Pancreas (tissue), 10 donors: Measurements from ENCODE around the gene NPR3. TPM values are rescaled to one million over a fixed set of nuclear protein-coding genes. Genes with fewer than 3 reads are reported as not detected.

ENCODE experiments used
- ATAC-seq, 4 donors: fragments of 200-7000 bp; cut with Tn5 transposase; one replicate each; pipeline versions ENCODE4 v1.8.0 to v1.9.1; 2020; ENCODE audit warnings: mild to moderate bottlenecking in 4 of 4, moderate library complexity in 4 of 4
- DNase-seq, 6 donors: peaks; one replicate each; pipeline ENCODE4 v3.0.0-alpha.2; 2020
- FAIRE-seq: peaks from 2 replicates; lab custom pipeline; 2012; peaks lifted over from hg19 to GRCh38; lab: Jason Lieb, UNC
- H3K27ac ChIP-seq, 4 donors: fragments of 200-600 bp; sonication (generic); 1 replicate in 3 of 4; 2 replicates in 1 of 4; pipeline versions ENCODE4 v1.5.0 to v1.8.0; 2020
- H3K27me3 ChIP-seq, 4 donors: fragments of 200-600 bp; one replicate each; pipeline ENCODE4 v1.8.0; 2021
- H3K36me3 ChIP-seq, 3 donors: fragments of 200-600 bp; sonication (generic) in 1 of 3; one replicate each; pipeline versions ENCODE4 v1.5.0 to v1.8.0; 2020 to 2021
- H3K4me1 ChIP-seq, 3 donors: fragments of 200-600 bp; one replicate each; pipeline ENCODE4 v1.8.0; 2021
- H3K4me3 ChIP-seq, 4 donors: fragments of 200-600 bp; sonication (generic) in 2 of 4; one replicate each; pipeline versions ENCODE4 v1.5.0 to v1.8.0; 2020 to 2021
- H3K9me3 ChIP-seq, 4 donors: fragments of 200-600 bp; one replicate each; pipeline ENCODE4 v1.8.0; 2021
- WGBS, 2 donors: extraction: QIAGEN DNeasy Blood & Tissue Kit; methylation state at CpG; one replicate each; pipeline ENCODE4 v1.1.7; 2013; 5-methylcytosine and 5-hydroxymethylcytosine counted together
- intact Hi-C, 3 donors: fragments of 100-400 bp; cut with DNase I; formaldehyde crosslinking; loops; one replicate each; pipeline versions ENCODE4 v1.11.1 to v1.14.2; 2022
- polyA plus RNA-seq, 2 donors: library from polyadenylated mRNA; stranded (reverse); fragments of 200-250 nt; gene quantifications; one replicate each; pipeline ENCODE4 v1.2.3, GENCODE V29; 2013
- total RNA-seq, 6 donors: library from RNA; stranded (reverse); fragmentation: NEBNext Ultra II Directional in 4 of 6; extraction: Animal tissue kit (Norgen Biotek cat#: 25700) in 4 of 6; gene quantifications; one replicate each; pipeline versions ENCODE4 v1.2.1 to v1.2.4, GENCODE V29; 2021 to 2023
- TF ChIP-seq, protein P1 (sequence below), 4 donors: fragments of 200-600 bp; sonication (generic) in 3 of 4; IDR thresholded peaks; one replicate each; pipeline versions ENCODE4 v1.5.0 to v1.8.0; 2021; ENCODE audit warnings: antibody characterized with exemption in 4 of 4
- donor health status: healthy with polysubstance abuse.
- donor health status: DM: no; HTN: no; CAD: no; lungs with moderate emphysema.
- donor health status: DM: no; HTN: no; CAD: no.
- donor health status: control.
- donor health status: control.
- donor health status: Bipolar disorder and iron deficiency.
- donor health status: DM: yes; HTN: yes; CAD: no.
- donor health status: DM: no; HTN: no; CAD: no.
- donor health status: DM: no; HTN: no; CAD: no.
- donor health status: DM: yes; HTN: yes; CAD: no.

NPR3 gene
- total and polyA plus RNA-seq, 8 donors, result 0.25 to 1.3 (median 0.54) TPM

DNA sequence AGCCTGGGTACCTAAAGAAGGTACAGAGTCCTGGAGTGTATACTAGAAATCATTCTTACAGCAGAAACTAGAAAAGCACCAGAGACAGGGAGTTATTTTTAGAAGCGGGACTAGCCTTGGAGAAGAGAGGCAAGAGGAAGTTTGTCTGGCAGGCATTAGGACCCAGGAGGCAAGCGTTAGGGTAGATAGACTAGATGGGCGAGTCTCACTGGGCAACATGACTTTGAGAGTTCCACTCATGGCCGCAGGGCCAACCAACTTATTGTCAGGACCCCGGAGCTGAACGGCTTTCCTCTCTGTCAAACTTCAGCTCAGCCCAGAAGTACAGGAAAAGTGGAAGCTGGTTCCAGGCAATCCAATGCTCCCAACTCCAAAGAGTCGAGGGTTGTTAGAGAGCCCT lies 34.1 kb upstream of the NPR3 start:
- Histone ChIP-seq H3K27ac (no peak overlapping the region), H3K27me3 (no peaks in the 10 kb centered on the region), H3K9me3 (no peaks in the 10 kb centered on the region), H3K4me1 (no peaks in the 10 kb centered on the region), H3K4me3 (no peak overlapping the region), H3K36me3 (no peaks in the 10 kb centered on the region)
- no peak for FAIRE-seq
- TF ChIP-seq, protein P1, sequence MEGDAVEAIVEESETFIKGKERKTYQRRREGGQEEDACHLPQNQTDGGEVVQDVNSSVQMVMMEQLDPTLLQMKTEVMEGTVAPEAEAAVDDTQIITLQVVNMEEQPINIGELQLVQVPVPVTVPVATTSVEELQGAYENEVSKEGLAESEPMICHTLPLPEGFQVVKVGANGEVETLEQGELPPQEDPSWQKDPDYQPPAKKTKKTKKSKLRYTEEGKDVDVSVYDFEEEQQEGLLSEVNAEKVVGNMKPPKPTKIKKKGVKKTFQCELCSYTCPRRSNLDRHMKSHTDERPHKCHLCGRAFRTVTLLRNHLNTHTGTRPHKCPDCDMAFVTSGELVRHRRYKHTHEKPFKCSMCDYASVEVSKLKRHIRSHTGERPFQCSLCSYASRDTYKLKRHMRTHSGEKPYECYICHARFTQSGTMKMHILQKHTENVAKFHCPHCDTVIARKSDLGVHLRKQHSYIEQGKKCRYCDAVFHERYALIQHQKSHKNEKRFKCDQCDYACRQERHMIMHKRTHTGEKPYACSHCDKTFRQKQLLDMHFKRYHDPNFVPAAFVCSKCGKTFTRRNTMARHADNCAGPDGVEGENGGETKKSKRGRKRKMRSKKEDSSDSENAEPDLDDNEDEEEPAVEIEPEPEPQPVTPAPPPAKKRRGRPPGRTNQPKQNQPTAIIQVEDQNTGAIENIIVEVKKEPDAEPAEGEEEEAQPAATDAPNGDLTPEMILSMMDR (IDR thresholded peaks at IDR 0.05), result no peak
- intact Hi-C loops, result no loop called here
- WGBS, 2 donors, result 65 to 73% methylated on average over 7 of the region's 7 CpGs
- DNase-seq, result no peak
- no peak for ATAC-seq

DNA sequence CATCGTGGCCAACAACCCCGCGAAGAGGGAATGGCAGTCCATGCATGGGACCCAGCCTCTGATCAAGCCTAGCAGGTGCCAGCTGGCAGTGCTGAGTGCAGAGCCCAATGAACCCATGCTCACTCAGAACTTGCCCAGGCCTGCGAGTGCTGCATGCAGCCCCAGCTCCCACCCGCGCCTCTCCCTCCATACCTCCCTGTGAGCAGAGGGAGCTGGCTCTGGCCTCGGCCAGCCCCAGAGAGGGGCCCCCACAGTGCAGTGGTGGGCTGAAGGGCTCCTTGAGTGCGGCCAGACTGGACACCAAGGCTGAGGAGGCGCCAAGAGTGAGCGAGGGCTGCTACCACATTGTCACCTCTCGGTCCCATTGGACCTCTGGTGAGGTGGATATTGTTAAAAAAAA lies 32.6 kb upstream of the NPR3 start:
- H3K9me3 ChIP-seq, result no peaks in the 10 kb centered on the region
- intact Hi-C loops, result no loop called here

DNA sequence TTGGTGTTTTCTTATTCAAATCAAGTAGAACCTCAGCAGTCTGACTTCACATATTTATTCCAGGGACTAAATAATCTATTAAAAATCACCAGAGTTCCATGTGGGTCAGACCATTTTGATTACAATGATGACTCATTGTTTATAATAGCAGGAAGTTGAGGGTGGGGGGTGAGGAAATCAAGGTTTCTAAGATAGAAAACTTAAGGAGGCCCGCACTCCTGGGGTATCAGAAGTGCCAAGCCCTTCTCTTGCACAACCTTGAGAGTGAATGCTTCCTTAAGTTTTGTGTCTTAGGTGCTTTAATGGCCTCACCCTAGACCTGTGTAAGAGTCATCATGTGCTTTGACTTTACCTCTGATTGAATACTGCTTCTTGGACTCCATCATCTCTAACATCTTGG lies 31.9 kb upstream of the NPR3 start:
- TF ChIP-seq, protein P1 (IDR thresholded peaks at IDR 0.05), result no peak
- no peaks in the 10 kb centered on the region for H3K36me3 ChIP-seq
- WGBS, 2 donors, result 63 to 72% methylated on average over 1 of the region's 1 CpG
- H3K4me3 ChIP-seq, result no peak overlapping the region
- H3K4me1 ChIP-seq, result no peaks in the 10 kb centered on the region
- no peaks in the 10 kb centered on the region for H3K27me3 ChIP-seq
- FAIRE-seq (no peak), ATAC-seq (peak in 1 of 4 donors; percentile 29), DNase-seq (no peak)
- peaks cover 0 to 2% (median 0%) of the 10 kb centered on the region in 4 donors for H3K9me3 ChIP-seq
- H3K27ac ChIP-seq, result no peak overlapping the region
- intact Hi-C loops, result no loop called here

More for the DNA sequence above, 32.6 kb upstream of the NPR3 start:
- H3K27ac ChIP-seq, result no peak overlapping the region
- TF ChIP-seq, protein P1 (IDR thresholded peaks at IDR 0.05), result no peak
- no peaks in the 10 kb centered on the region for H3K4me1 ChIP-seq
- no peaks in the 10 kb centered on the region for H3K27me3 ChIP-seq
- DNase-seq (no peak), FAIRE-seq (no peak), ATAC-seq (no peak)
- H3K36me3 ChIP-seq, result no peaks in the 10 kb centered on the region
- no peak overlapping the region for H3K4me3 ChIP-seq
- WGBS, 2 donors, result 84 to 91% methylated on average over 11 of the region's 11 CpGs

DNA sequence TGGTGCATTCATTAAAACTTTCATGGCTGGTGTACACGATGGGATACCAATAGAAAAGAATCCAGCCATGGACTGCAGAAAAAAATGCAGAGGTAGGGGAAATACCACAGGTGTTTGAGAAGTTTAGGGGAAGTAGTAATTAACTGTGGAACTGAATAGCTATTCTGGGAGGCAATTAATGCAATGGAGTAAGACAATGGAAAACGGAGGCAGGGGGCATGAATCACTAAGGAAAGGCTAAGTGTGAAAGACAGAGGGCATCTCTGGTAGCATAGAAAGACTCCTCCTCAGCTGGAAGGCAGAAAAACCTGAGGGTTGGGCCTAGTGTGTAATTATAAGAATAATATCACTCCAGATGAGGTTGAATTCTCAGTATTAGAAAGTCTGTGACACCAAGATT lies 30.9 kb upstream of the NPR3 start:
- Histone ChIP-seq H3K4me1 (no peaks in the 10 kb centered on the region), H3K4me3 (no peak overlapping the region), H3K9me3 (peaks cover 0 to 3% (median 0%) of the 10 kb centered on the region in 4 donors), H3K27ac (no peak overlapping the region), H3K27me3 (no peaks in the 10 kb centered on the region), H3K36me3 (no peaks in the 10 kb centered on the region)
- TF ChIP-seq, protein P1 (IDR thresholded peaks at IDR 0.05), result no peak
- intact Hi-C loops, result no loop called here
- DNase-seq (no peak), FAIRE-seq (no peak), ATAC-seq (no peak)
- 65 to 66% methylated on average over 2 of the region's 2 CpGs for whole genome bisulfite sequencing, 2 donors

DNA sequence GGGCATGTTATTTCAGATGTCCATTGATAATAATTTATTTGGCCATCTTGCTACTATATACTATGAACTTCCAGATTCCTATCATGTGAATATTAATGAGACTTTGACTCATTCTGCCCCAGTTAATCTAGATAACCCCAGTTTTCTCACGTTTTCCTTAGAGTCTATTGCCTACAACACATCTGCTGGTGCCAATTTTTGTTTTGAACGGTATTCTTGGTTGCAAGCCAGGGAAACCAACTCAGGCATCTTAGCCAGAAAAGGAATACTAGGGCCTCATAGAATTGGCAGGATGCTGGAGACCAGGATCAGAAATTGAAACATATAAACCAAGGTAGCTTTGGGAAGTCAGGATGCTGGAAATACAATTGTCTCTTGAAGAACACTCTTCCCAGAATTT lies 28.0 kb upstream of the NPR3 start:
- peaks cover 0 to 3% (median 0%) of the 10 kb centered on the region in 4 donors for H3K9me3 ChIP-seq
- TF ChIP-seq, protein P1 (IDR thresholded peaks at IDR 0.05), result no peak

More for the DNA sequence above, 28.0 kb upstream of the NPR3 start:
- Histone ChIP-seq H3K4me3 (no peak overlapping the region), H3K4me1 (peaks cover 0 to 10% (median 9%) of the 10 kb centered on the region in 3 donors), H3K27ac (no peak overlapping the region), H3K36me3 (no peaks in the 10 kb centered on the region), H3K27me3 (no peaks in the 10 kb centered on the region)
- DNase-seq (no peak), FAIRE-seq (no peak), ATAC-seq (no peak)
- WGBS, 2 donors, result 13 to 23% methylated on average over 2 of the region's 2 CpGs
- intact Hi-C loops, result no loop called here
